Measurements from ENCODE around the gene EHMT2.
A peak's percentile ranks its signal among the peaks of the same experiment; 100 is the strongest.

DNA sequence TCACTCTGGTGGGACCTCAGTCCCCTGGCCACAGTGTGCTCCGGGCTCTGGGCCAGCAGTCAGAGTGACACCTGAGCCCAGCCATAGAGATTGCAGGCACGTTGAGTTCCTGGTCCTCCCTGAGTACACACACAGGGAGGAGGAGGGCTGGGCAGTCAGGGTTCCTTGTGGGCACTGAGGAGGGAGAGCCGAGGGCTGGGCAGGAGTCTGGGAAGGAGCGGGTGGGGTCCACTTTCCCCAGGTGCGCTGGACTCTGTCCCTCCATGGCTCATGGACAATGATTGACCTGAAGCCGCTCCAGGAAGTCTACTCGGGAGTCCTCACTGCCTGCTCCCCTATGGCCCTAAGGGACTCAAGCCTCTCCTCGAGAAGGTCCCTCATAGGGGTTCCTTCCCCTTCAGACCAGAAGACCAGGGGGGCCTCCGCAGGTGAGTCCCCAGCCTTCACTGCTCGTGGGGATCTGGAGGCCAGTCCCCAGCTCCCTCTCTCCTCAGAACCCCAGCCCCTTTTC is 19.8 kb downstream of the EHMT2 start:
- no peak for TF ChIP-seq ZBTB8A (CRISPR knock-in tag; IDR thresholded peaks at IDR 0.05; ENCODE audit: borderline replicate concordance, low read depth)
- peak; percentile 48; the same call in 1 of the 2 replicates for TF ChIP-seq YEATS2 (CRISPR knock-in tag; IDR thresholded peaks at IDR 0.05; ENCODE audit: borderline replicate concordance)

Data from HepG2 (cell line).